Nephron (organoid): ENCODE results near the gene SETD1B.

ENCODE experiments used
- H3K27ac Mint-ChIP-seq, 3 experiments: 2 replicates each; pipeline ENCODE4 v1.8.0; 2020; ENCODE audit warnings: mixed read lengths in 3 of 3, mild to moderate bottlenecking in 2 of 3, moderate library complexity in 1 of 3
- H3K27me3 Mint-ChIP-seq: 2 replicates; pipeline ENCODE4 v1.8.0; 2021; ENCODE audit warnings: low read depth, mild to moderate bottlenecking, moderate library complexity, mixed read lengths
- H3K36me3 Mint-ChIP-seq: 2 replicates; pipeline ENCODE4 v1.8.0; 2020; ENCODE audit warnings: low read depth, mixed read lengths
- H3K4me1 Mint-ChIP-seq: 2 replicates; pipeline ENCODE4 v1.8.0; 2020; ENCODE audit warnings: mixed read lengths
- H3K4me3 Mint-ChIP-seq, 3 experiments: 2 replicates each; pipeline ENCODE4 v1.8.0; 2020; ENCODE audit warnings: mild to moderate bottlenecking in 3 of 3, mixed read lengths in 3 of 3, moderate library complexity in 2 of 3
- H3K9me3 Mint-ChIP-seq: 2 replicates; pipeline ENCODE4 v1.8.0; 2020; ENCODE audit warnings: mixed read lengths
- TF ChIP-seq, protein P1 (sequence below), 3 experiments: fragments of 200-600 bp; sonication (generic); IDR thresholded peaks; one replicate each; pipeline ENCODE4 v1.5.0; 2021; ENCODE audit warnings: antibody characterized with exemption in 3 of 3; ENCODE audit not compliant: unreplicated experiment in 3 of 3

SETD1B gene

DNA sequence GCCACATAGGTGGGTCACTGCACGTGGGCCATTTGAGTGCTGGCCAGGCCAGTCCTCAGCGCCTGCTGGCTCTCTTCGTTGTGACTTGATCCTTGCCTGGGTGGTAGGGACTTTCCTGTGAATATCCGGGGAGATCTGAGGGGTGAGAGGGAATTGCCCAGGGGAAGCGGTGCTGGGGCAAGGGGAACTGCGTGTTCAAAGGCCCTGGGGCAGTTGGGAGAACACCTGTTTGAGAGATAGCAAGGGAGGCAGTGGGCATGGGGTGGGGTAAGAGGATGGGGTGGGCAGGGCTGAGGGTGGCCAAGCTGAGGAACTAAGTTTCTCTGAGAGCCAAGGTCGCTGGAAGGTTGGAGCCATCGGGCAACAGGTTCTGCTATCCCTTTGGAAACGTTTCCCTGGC is 25.0 kb downstream of the SETD1B start:
- Mint-ChIP-seq H3K9me3 (no peaks in the 10 kb centered on the region), H3K27me3 (no peaks in the 10 kb centered on the region), H3K4me3 (no peak overlapping the region), H3K4me1 (no peaks in the 10 kb centered on the region), H3K36me3 (peaks cover 59% of the 10 kb centered on the region), H3K27ac (peak overlapping the region in 1 of 3 experiments; percentile 20)
- TF ChIP-seq, protein P1, sequence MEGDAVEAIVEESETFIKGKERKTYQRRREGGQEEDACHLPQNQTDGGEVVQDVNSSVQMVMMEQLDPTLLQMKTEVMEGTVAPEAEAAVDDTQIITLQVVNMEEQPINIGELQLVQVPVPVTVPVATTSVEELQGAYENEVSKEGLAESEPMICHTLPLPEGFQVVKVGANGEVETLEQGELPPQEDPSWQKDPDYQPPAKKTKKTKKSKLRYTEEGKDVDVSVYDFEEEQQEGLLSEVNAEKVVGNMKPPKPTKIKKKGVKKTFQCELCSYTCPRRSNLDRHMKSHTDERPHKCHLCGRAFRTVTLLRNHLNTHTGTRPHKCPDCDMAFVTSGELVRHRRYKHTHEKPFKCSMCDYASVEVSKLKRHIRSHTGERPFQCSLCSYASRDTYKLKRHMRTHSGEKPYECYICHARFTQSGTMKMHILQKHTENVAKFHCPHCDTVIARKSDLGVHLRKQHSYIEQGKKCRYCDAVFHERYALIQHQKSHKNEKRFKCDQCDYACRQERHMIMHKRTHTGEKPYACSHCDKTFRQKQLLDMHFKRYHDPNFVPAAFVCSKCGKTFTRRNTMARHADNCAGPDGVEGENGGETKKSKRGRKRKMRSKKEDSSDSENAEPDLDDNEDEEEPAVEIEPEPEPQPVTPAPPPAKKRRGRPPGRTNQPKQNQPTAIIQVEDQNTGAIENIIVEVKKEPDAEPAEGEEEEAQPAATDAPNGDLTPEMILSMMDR (IDR thresholded peaks at IDR 0.05; ENCODE audit: unreplicated experiment in 3 of 3), result no peak

DNA sequence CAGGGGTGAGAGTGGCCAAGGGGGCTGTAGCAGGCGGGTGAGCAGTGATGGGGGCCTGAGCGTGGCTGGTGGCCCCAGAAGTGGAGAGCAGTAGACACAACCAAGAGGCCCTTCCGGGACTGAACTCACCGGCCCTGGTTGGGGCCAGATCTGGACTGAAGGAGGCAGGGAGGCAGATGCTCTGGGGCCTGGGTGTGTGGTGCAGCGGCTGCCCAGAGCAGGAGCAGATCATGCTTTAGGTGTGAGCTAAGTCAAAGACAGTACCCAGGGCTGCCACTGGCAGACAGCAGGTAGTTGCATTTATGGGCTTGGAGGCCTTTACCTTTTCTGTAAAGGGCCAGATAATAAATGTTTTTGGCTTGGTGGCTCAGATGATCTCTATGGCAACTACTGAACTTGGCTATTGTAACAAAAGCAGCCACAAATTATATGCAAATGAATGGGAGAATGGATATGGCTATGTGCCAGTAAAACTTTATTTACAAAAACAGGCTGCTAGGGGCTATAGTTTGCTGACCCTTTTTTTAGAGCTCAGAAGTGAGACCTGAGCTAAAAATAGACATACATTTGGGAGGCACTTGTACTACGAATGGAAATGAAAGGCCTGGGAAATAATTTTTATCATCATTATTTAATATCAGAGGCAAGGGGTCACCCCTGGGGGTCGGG is 25.6 kb downstream of the SETD1B start:
- H3K36me3 Mint-ChIP-seq, result peaks cover 55% of the 10 kb centered on the region
- TF ChIP-seq, protein P1 (IDR thresholded peaks at IDR 0.05; ENCODE audit: unreplicated experiment in 3 of 3), result no peak
- H3K27me3 Mint-ChIP-seq, result no peaks in the 10 kb centered on the region
- H3K27ac Mint-ChIP-seq, result peak overlapping the region in 1 of 3 experiments; percentile 20
- no peak overlapping the region for H3K4me3 Mint-ChIP-seq
- H3K9me3 Mint-ChIP-seq, result no peaks in the 10 kb centered on the region
- no peaks in the 10 kb centered on the region for H3K4me1 Mint-ChIP-seq

DNA sequence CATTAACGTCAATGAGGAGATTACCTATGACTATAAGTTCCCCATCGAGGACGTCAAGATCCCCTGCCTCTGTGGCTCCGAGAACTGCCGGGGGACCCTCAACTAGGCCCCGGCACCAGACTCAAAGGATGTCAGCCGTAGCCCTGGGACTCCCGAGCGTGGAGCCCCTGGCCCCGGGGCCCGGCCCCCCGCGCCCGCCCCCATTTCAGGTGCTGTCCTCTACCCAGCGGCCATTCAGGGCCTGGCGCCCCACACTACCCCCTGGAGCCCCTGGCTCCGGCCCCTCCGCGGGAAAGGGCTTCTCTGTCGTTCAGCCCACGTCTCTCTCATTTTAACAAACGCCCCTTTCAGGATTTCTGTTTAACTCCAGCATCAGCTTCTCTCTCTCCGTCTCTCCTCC is 26.3 kb downstream of the SETD1B start:
- Mint-ChIP-seq H3K4me1 (no peaks in the 10 kb centered on the region), H3K27me3 (no peaks in the 10 kb centered on the region), H3K9me3 (no peaks in the 10 kb centered on the region), H3K36me3 (peaks cover 51% of the 10 kb centered on the region), H3K4me3 (no peak overlapping the region), H3K27ac (no peak overlapping the region)
- TF ChIP-seq, protein P1 (IDR thresholded peaks at IDR 0.05; ENCODE audit: unreplicated experiment in 3 of 3), result no peak

DNA sequence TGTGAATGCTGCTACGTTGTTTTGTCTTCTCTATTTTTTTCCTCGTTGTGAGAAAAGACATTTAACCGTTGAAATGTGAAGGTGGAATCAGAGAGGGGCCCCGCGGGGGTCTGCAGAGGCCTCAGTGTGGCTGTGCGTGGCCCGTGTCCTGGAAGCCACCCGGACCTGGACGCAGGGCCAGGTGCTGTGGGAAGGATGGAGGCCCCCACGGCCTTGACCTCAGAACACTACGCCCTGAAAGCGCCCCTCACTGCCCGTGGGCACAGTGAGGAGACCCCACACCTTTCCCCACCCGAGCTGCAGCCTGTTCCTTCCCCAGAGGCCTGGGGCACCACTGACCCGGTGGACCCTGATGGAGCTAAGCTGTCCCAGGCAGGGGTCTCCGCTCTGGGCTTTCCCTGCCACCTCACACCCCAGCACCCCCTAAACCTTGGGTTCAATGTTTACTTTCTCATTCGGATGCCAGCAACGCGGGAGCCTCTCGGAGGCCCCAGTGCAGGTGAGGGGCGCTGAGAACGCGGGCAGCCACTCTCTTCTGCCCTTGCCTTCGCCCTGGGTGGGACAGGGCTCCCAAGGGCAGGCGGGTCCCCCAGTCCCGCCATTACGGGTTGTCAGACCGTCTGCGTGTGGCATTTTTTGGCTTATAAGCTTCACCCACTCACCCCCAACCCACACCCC is 26.9 kb downstream of the SETD1B start:
- TF ChIP-seq, protein P1 (IDR thresholded peaks at IDR 0.05; ENCODE audit: unreplicated experiment in 3 of 3), result no peak
- Mint-ChIP-seq H3K27ac (no peak overlapping the region), H3K9me3 (no peaks in the 10 kb centered on the region), H3K27me3 (no peaks in the 10 kb centered on the region), H3K4me1 (no peaks in the 10 kb centered on the region), H3K36me3 (peaks cover 51% of the 10 kb centered on the region), H3K4me3 (no peak overlapping the region)

DNA sequence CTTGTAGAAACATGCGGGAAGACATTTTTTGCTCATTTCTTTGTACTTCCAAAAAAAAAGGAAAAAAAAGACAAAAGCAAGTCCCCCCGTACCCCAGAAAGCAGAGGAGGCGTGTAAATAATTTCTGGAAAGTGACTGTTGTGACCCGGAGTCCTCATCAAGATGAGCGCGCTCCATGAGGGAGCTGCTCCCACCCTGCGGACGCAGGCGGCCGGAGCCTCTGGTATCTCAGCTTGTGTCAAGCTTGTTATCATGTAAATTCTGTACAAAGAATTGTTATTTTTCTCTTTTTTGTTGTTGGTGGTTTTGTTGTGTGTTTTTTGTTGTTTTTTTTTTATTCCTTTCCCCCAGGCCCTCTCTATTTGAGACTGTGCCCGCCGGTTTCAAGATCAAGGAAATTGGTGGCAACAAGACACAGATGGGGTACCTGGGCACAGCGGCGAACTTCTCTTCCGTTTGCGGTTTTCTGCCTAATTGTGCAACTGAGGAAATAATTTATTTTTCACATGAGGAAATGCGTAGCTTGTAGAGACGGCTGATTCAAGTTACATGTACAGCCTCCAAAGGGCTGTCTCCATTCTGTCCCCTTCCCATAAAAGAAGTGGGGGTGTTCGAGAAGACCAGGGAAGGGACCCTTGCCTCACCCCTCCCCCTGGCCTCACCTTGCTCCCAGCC is 27.9 kb downstream of the SETD1B start:
- Mint-ChIP-seq H3K4me1 (no peaks in the 10 kb centered on the region), H3K9me3 (no peaks in the 10 kb centered on the region), H3K36me3 (peaks cover 44% of the 10 kb centered on the region), H3K4me3 (no peak overlapping the region), H3K27me3 (no peaks in the 10 kb centered on the region), H3K27ac (no peak overlapping the region)
- TF ChIP-seq, protein P1 (IDR thresholded peaks at IDR 0.05; ENCODE audit: unreplicated experiment in 3 of 3), result no peak
